ENCODE data around the gene ZACN.

ZACN gene

GRCh38 chr17:76111956-76112355, 33.0 kb downstream of the ZACN start:
- Histone ChIP-seq H3K4me1 (ENCODE audit: control insufficient read depth, insufficient read depth, low read length, poor library complexity, severe bottlenecking) (no peaks in the 10 kb centered on the region), H3K4me3 (ENCODE audit: extremely low read depth, insufficient read depth, low read length, poor library complexity, severe bottlenecking) (no peak overlapping the region), H3K27ac (ENCODE audit: low read depth, low read length, severe bottlenecking) (no peak overlapping the region), H3K36me3 (ENCODE audit: control insufficient read depth, insufficient read depth, low read length) (no peaks in the 10 kb centered on the region), H3K9me3 (ENCODE audit: control insufficient read depth, low read length) (no peaks in the 10 kb centered on the region)
- 94 to 100% methylated on average over 2 of the region's 2 CpGs for WGBS, 2 experiments (ENCODE audit: insufficient coverage in 2 of 2)

DNA sequence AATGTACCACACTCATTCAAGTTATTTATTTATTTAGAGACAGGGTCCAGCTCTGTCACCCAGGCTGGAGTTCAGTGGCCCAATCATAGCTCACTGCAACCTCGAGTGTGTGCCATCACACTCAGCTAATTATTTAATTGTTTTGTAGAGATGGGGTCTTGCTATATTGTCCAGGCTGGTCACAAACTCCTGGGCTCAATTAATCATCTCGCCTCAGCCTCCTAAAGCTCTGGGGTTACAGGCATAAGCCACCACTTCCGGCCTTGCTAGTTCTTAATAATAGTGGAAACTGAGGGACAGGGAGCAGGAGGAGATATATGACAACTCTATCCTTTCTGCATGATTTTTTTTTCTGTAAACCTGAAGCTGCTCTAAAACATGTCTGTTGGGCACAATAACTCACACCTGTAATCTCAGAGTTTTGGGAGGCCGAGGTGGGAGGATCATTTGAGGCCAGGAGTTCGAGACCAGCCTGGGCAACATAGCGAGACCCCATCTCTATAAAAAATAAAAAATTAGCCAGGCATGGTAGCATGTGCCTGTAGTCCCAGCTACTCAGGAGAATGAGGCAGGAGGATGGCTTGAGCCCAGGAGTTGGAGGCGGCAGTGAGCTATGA, 36.3 kb downstream of the ZACN start:
- WGBS, 2 experiments (ENCODE audit: insufficient coverage in 2 of 2) = 80 to 100% methylated on average over 1 of the region's 7 CpGs
- Histone ChIP-seq H3K4me1 (ENCODE audit: control insufficient read depth, insufficient read depth, low read length, poor library complexity, severe bottlenecking) (no peaks in the 10 kb centered on the region), H3K9me3 (ENCODE audit: control insufficient read depth, low read length) (no peaks in the 10 kb centered on the region), H3K27ac (ENCODE audit: low read depth, low read length, severe bottlenecking) (no peak overlapping the region), H3K4me3 (ENCODE audit: extremely low read depth, insufficient read depth, low read length, poor library complexity, severe bottlenecking) (no peak overlapping the region), H3K36me3 (ENCODE audit: control insufficient read depth, insufficient read depth, low read length) (no peaks in the 10 kb centered on the region)

- Histone ChIP-seq H3K36me3 (ENCODE audit: control insufficient read depth, insufficient read depth, low read length) (no peaks in the 10 kb centered on the region), H3K4me1 (ENCODE audit: control insufficient read depth, insufficient read depth, low read length, poor library complexity, severe bottlenecking) (no peaks in the 10 kb centered on the region), H3K9me3 (ENCODE audit: control insufficient read depth, low read length) (no peaks in the 10 kb centered on the region), H3K27ac (ENCODE audit: low read depth, low read length, severe bottlenecking) (no peak overlapping the region), H3K4me3 (ENCODE audit: extremely low read depth, insufficient read depth, low read length, poor library complexity, severe bottlenecking) (no peak overlapping the region)
- 73 to 77% methylated on average over 15 to 18 of the region's 19 CpGs for WGBS, 2 experiments (ENCODE audit: insufficient coverage in 2 of 2)
Observed at GRCh38 chr17:76119409-76120371, 40.7 kb downstream of the ZACN start.

- 80% methylated on average over 5 of the region's 5 CpGs for WGBS, 2 experiments (ENCODE audit: insufficient coverage in 2 of 2)
- no peak overlapping the region for H3K27ac ChIP-seq (ENCODE audit: low read depth, low read length, severe bottlenecking)
- H3K4me3 ChIP-seq (ENCODE audit: extremely low read depth, insufficient read depth, low read length, poor library complexity, severe bottlenecking) = no peak overlapping the region
- H3K36me3 ChIP-seq (ENCODE audit: control insufficient read depth, insufficient read depth, low read length) = no peaks in the 10 kb centered on the region
- no peaks in the 10 kb centered on the region for H3K9me3 ChIP-seq (ENCODE audit: control insufficient read depth, low read length)
- H3K4me1 ChIP-seq (ENCODE audit: control insufficient read depth, insufficient read depth, low read length, poor library complexity, severe bottlenecking) = no peaks in the 10 kb centered on the region
Observed at GRCh38 chr17:76120658-76121008, 41.7 kb downstream of the ZACN start.

- Histone ChIP-seq H3K9me3 (ENCODE audit: control insufficient read depth, low read length) (no peaks in the 10 kb centered on the region), H3K36me3 (ENCODE audit: control insufficient read depth, insufficient read depth, low read length) (no peaks in the 10 kb centered on the region), H3K27ac (ENCODE audit: low read depth, low read length, severe bottlenecking) (no peak overlapping the region), H3K4me1 (ENCODE audit: control insufficient read depth, insufficient read depth, low read length, poor library complexity, severe bottlenecking) (no peaks in the 10 kb centered on the region), H3K4me3 (ENCODE audit: extremely low read depth, insufficient read depth, low read length, poor library complexity, severe bottlenecking) (no peak overlapping the region)
- 64 to 72% methylated on average over 25 to 42 of the region's 42 CpGs for WGBS, 2 experiments (ENCODE audit: insufficient coverage in 2 of 2)
Observed at GRCh38 chr17:76121932-76122430, 43.0 kb downstream of the ZACN start.

GRCh38 chr17:76122431-76123190, 43.6 kb downstream of the ZACN start:
- H3K4me1 ChIP-seq (ENCODE audit: control insufficient read depth, insufficient read depth, low read length, poor library complexity, severe bottlenecking) = no peaks in the 10 kb centered on the region
- no peak overlapping the region for H3K4me3 ChIP-seq (ENCODE audit: extremely low read depth, insufficient read depth, low read length, poor library complexity, severe bottlenecking)
- no peaks in the 10 kb centered on the region for H3K9me3 ChIP-seq (ENCODE audit: control insufficient read depth, low read length)
- WGBS, 2 experiments (ENCODE audit: insufficient coverage in 2 of 2) = 86 to 88% methylated on average over 19 to 22 of the region's 24 CpGs
- H3K27ac ChIP-seq (ENCODE audit: low read depth, low read length, severe bottlenecking) = no peak overlapping the region
- H3K36me3 ChIP-seq (ENCODE audit: control insufficient read depth, insufficient read depth, low read length) = no peaks in the 10 kb centered on the region

- Histone ChIP-seq H3K4me3 (ENCODE audit: extremely low read depth, insufficient read depth, low read length, poor library complexity, severe bottlenecking) (no peak overlapping the region), H3K36me3 (ENCODE audit: control insufficient read depth, insufficient read depth, low read length) (no peaks in the 10 kb centered on the region), H3K27ac (ENCODE audit: low read depth, low read length, severe bottlenecking) (no peak overlapping the region), H3K4me1 (ENCODE audit: control insufficient read depth, insufficient read depth, low read length, poor library complexity, severe bottlenecking) (no peaks in the 10 kb centered on the region), H3K9me3 (ENCODE audit: control insufficient read depth, low read length) (no peaks in the 10 kb centered on the region)
- 65 to 67% methylated on average over 3 to 4 of the region's 5 CpGs for WGBS, 2 experiments (ENCODE audit: insufficient coverage in 2 of 2)
Observed at GRCh38 chr17:76123191-76123499, 44.2 kb downstream of the ZACN start.

- Histone ChIP-seq H3K27ac (ENCODE audit: low read depth, low read length, severe bottlenecking) (no peak overlapping the region), H3K4me1 (ENCODE audit: control insufficient read depth, insufficient read depth, low read length, poor library complexity, severe bottlenecking) (no peaks in the 10 kb centered on the region), H3K4me3 (ENCODE audit: extremely low read depth, insufficient read depth, low read length, poor library complexity, severe bottlenecking) (no peak overlapping the region), H3K9me3 (ENCODE audit: control insufficient read depth, low read length) (no peaks in the 10 kb centered on the region), H3K36me3 (ENCODE audit: control insufficient read depth, insufficient read depth, low read length) (no peaks in the 10 kb centered on the region)
- 70 to 71% methylated on average over 8 to 9 of the region's 9 CpGs for WGBS, 2 experiments (ENCODE audit: insufficient coverage in 2 of 2)
Observed at GRCh38 chr17:76123749-76124581, 45.0 kb downstream of the ZACN start.

DNA sequence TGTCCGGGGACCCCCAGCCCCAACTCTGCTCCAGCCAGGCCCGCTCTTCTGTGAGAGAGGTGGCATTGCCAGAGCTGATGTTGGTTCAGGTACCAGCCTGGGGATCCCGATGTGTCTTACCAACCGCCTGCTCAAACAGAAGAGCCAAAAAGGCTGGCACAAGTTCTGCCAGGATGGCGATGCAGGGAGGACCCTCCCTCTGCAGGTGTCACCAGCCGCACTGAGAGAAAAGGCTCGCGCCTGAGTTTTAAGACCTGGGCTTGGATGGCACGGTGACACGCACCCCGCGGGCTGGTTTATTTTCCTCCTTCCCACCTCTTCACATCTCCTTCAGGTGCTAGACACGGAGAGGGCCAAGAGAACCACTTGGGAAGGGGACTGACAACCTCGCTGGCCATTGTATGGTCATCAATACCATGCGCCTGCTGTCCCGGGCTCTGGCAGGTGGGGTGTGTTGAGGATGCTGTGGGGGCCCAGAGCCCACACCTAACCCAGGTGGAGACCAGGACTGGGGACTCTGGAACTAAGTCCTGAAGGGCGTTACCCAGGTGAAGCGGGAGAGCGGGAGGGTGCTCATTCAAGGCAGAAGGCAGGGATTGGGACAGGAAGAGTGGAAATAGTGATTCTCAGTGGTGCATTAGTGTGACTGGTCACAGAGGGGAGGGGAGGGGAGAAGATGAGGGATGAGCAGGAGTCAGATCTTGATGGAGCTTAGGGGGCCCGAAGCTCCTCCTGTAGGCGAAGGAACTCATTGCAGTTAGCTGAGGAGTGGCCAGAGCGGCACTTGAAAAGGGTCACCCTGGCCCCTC, 45.8 kb downstream of the ZACN start:
- 87 to 90% methylated on average over 13 to 18 of the region's 22 CpGs for WGBS, 2 experiments (ENCODE audit: insufficient coverage in 2 of 2)
- no peak overlapping the region for H3K27ac ChIP-seq (ENCODE audit: low read depth, low read length, severe bottlenecking)
- no peak overlapping the region for H3K4me3 ChIP-seq (ENCODE audit: extremely low read depth, insufficient read depth, low read length, poor library complexity, severe bottlenecking)
- no peaks in the 10 kb centered on the region for H3K36me3 ChIP-seq (ENCODE audit: control insufficient read depth, insufficient read depth, low read length)
- H3K4me1 ChIP-seq (ENCODE audit: control insufficient read depth, insufficient read depth, low read length, poor library complexity, severe bottlenecking) = no peaks in the 10 kb centered on the region
- H3K9me3 ChIP-seq (ENCODE audit: control insufficient read depth, low read length) = no peaks in the 10 kb centered on the region

DNA sequence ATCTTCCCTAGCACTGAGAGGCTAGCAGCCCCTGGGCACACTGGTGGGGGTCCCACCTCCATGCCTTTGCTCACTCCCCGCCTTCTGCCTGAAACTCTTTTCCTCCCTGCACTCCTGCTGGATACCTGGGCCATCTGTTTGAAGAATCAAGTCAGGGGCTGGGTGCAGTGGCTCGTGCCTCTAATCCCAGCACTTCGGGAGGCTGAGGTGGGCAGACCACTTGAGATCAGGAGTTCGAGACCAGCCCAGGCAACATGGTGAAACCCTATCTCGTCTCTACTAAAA, 46.4 kb downstream of the ZACN start:
- H3K9me3 ChIP-seq (ENCODE audit: control insufficient read depth, low read length) = no peaks in the 10 kb centered on the region
- WGBS, 2 experiments (ENCODE audit: insufficient coverage in 2 of 2) = 79 to 89% methylated on average over 4 to 5 of the region's 5 CpGs
- H3K36me3 ChIP-seq (ENCODE audit: control insufficient read depth, insufficient read depth, low read length) = no peaks in the 10 kb centered on the region
- no peak overlapping the region for H3K4me3 ChIP-seq (ENCODE audit: extremely low read depth, insufficient read depth, low read length, poor library complexity, severe bottlenecking)
- no peaks in the 10 kb centered on the region for H3K4me1 ChIP-seq (ENCODE audit: control insufficient read depth, insufficient read depth, low read length, poor library complexity, severe bottlenecking)
- H3K27ac ChIP-seq (ENCODE audit: low read depth, low read length, severe bottlenecking) = no peak overlapping the region

All from mesodermal cell (in vitro differentiated cells).